Uterus (tissue), 2 donors: Measurements from ENCODE around the gene TMEM237.

Experiments used
- CTCF ChIP-seq, 4 experiments: fragments of 200-600 bp in 2 of 4; fragments of 450-650 bp in 2 of 4; sonication (generic) in 2 of 4; IDR thresholded peaks; one replicate each; pipeline ENCODE4 v1.5.1; 2016 to 2019; ENCODE audit warnings: antibody characterized with exemption in 4 of 4, mild to moderate bottlenecking in 2 of 4, moderate library complexity in 1 of 4
- POLR2A ChIP-seq, 2 donors: fragments of 450-650 bp; IDR thresholded peaks; one replicate each; pipeline ENCODE4 v1.6.1; 2016; ENCODE audit warnings: antibody characterized with exemption in 2 of 2, mild to moderate bottlenecking in 1 of 2, moderate library complexity in 1 of 2

- TF ChIP-seq CTCF (IDR thresholded peaks at IDR 0.05) (no peak), POLR2A (IDR thresholded peaks at IDR 0.05) (no peak)
These were observed at the start of gene TMEM237 for GRCh38 chr2:201643216-201643890.
